ENCODE measurements around the gene ZNF423.
"Not testable (repeated sequence)": the region's sequence is repeated elsewhere in the genome, so short reads cannot be mapped to it uniquely, and the experiment has no call there.

ZNF423 gene

GRCh38 chr16:49583911-49584310, 272.0 kb downstream of the ZNF423 start:
- DNase-seq (ENCODE audit: low read depth): no peak

GRCh38 chr16:49581630-49582298, 274.1 kb downstream of the ZNF423 start:
- DNase-seq (ENCODE audit: low read depth): no peak

GRCh38 chr16:49580751-49581303, 275.1 kb downstream of the ZNF423 start:
- DNase-seq (ENCODE audit: low read depth): no peak

- no peak for DNase-seq (ENCODE audit: low read depth)
Measured at GRCh38 chr16:49578435-49579024, 277.4 kb downstream of the ZNF423 start.

GRCh38 chr16:49578018-49578417, 277.9 kb downstream of the ZNF423 start:
- DNase-seq (ENCODE audit: low read depth): no peak

GRCh38 chr16:49576941-49577340, 279.0 kb downstream of the ZNF423 start:
- no peak for DNase-seq (ENCODE audit: low read depth)

GRCh38 chr16:49576173-49576494, 279.8 kb downstream of the ZNF423 start:
- no peak for DNase-seq (ENCODE audit: low read depth)

- no peak for DNase-seq (ENCODE audit: low read depth)
Measured at GRCh38 chr16:49575346-49576172, 280.4 kb downstream of the ZNF423 start.

- no peak for DNase-seq (ENCODE audit: low read depth)
Measured at GRCh38 chr16:49574826-49575225, 281.1 kb downstream of the ZNF423 start.

- DNase-seq (ENCODE audit: low read depth): no peak
Measured at GRCh38 chr16:49567950-49568349, 288.0 kb downstream of the ZNF423 start.

- DNase-seq (ENCODE audit: low read depth): no peak
Measured at GRCh38 chr16:49566432-49566831, 289.5 kb downstream of the ZNF423 start.

- DNase-seq (ENCODE audit: low read depth): no peak
Measured at GRCh38 chr16:49564496-49565229, 291.2 kb downstream of the ZNF423 start.

- DNase-seq (ENCODE audit: low read depth): no peak
Measured at GRCh38 chr16:49563666-49564065, 292.2 kb downstream of the ZNF423 start.

- DNase-seq (ENCODE audit: low read depth): not testable (repeated sequence)
Measured at GRCh38 chr16:49562894-49563293, 293.0 kb downstream of the ZNF423 start.

- no peak for DNase-seq (ENCODE audit: low read depth)
Measured at GRCh38 chr16:49562228-49562627, 293.7 kb downstream of the ZNF423 start.

GRCh38 chr16:49560004-49560830, 295.7 kb downstream of the ZNF423 start:
- DNase-seq (ENCODE audit: low read depth): no peak

- no peak for DNase-seq (ENCODE audit: low read depth)
Measured at GRCh38 chr16:49559242-49559641, 296.7 kb downstream of the ZNF423 start.

- no peak for DNase-seq (ENCODE audit: low read depth)
Measured at GRCh38 chr16:49558451-49558850, 297.5 kb downstream of the ZNF423 start.

GRCh38 chr16:49556606-49557446, 299.1 kb downstream of the ZNF423 start:
- no peak for DNase-seq (ENCODE audit: low read depth)

- no peak for DNase-seq (ENCODE audit: low read depth)
Measured at GRCh38 chr16:49556249-49556605, 299.7 kb downstream of the ZNF423 start.

GRCh38 chr16:49554681-49555080, 301.2 kb downstream of the ZNF423 start:
- no peak for DNase-seq (ENCODE audit: low read depth)
